Astrocyte (in vitro differentiated cells and primary cell): Measurements from ENCODE around the gene RELN.

Experiments
- EZH2 ChIP-seq: IDR thresholded peaks from 2 replicates; pipeline ENCODE4 v1.6.1; 2012; ENCODE audit warnings: mild to moderate bottlenecking, low read length, inconsistent platforms; ENCODE audit not compliant: insufficient read depth
- TF ChIP-seq, protein P1 (sequence below): IDR thresholded peaks from 2 replicates; pipeline ENCODE4 v1.5.1; 2011; ENCODE audit warnings: low read depth, mild to moderate bottlenecking, inconsistent platforms, low read length, moderate library complexity; ENCODE audit not compliant: insufficient read depth

DNA sequence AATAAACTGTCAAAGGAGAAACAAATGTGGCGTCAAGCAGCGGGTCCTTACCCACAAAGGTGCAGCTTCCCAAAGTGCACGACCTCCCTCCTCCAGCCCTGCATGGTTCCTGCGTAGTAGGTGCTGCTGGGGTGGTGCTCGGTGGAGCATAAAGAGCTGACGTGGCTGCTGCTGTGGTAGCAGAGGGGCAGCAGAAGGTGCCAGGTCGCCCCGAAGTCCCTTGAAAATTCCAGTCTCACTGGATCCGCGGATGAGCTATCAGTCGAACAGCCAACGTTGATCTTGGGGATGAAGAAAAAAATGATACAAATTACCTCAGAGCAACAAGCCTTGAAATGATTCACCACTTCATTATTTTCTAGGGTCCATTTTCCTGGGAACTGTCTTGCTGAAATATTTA, 438.4 kb downstream of the RELN start:
- TF ChIP-seq, protein P1, sequence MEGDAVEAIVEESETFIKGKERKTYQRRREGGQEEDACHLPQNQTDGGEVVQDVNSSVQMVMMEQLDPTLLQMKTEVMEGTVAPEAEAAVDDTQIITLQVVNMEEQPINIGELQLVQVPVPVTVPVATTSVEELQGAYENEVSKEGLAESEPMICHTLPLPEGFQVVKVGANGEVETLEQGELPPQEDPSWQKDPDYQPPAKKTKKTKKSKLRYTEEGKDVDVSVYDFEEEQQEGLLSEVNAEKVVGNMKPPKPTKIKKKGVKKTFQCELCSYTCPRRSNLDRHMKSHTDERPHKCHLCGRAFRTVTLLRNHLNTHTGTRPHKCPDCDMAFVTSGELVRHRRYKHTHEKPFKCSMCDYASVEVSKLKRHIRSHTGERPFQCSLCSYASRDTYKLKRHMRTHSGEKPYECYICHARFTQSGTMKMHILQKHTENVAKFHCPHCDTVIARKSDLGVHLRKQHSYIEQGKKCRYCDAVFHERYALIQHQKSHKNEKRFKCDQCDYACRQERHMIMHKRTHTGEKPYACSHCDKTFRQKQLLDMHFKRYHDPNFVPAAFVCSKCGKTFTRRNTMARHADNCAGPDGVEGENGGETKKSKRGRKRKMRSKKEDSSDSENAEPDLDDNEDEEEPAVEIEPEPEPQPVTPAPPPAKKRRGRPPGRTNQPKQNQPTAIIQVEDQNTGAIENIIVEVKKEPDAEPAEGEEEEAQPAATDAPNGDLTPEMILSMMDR = no peak
- TF ChIP-seq EZH2 = no peak
